Renal cortex interstitium (tissue), 15 donors: ENCODE results near the gene C6. TPM values are rescaled to one million over a fixed set of nuclear protein-coding genes. Genes with fewer than 3 reads are reported as not detected.
"Not testable (repeated sequence)": the region's sequence is repeated elsewhere in the genome, so short reads cannot be mapped to it uniquely, and the experiment has no call there.

Source experiments
- DNase-seq, 11 donors: peaks; one replicate each; pipeline ENCODE4 v3.0.0-alpha.2; 2013; ENCODE audit warnings: low read depth in 9 of 11, low spot score in 4 of 11; ENCODE audit errors: extremely low read depth in 1 of 11
- long read RNA-seq, 16 experiments: transcript quantifications; one replicate each; lab custom pipeline, GENCODE V29; 2026
- polyA plus RNA-seq, 3 donors: library from polyadenylated mRNA; unstranded; fragments of 120-200 nt; gene quantifications; one replicate each; pipeline ENCODE4 v1.2.1, GENCODE V29; 2013; ENCODE audit not compliant: insufficient read length in 3 of 3

The C6 gene
- polyA plus RNA-seq, result 1 to 10 TPM; 1.2 to 3.3 (median 1.5) TPM
- long read RNA-seq, donor 1, result 0 reads
- long read RNA-seq, donor 2, result 0 reads
- long read RNA-seq, donor 3, result 0 reads
- long read RNA-seq, donor 4, result 0 reads
- long read RNA-seq, donor 5, result 0 reads
- long read RNA-seq, donor 6, result 0 reads
- long read RNA-seq, donor 7, result 0 reads
- long read RNA-seq, donor 8, result 0 reads
- long read RNA-seq, donor 9, result 0 reads
- long read RNA-seq, donor 10, result 0 reads
- long read RNA-seq, donor 11, partial matches to known transcripts, result 0 of 1 reads
- long read RNA-seq, donor 11, other reads (novel, unspliced or antisense), result 0 of 1 reads
- long read RNA-seq, donor 12, result 0 reads
- long read RNA-seq, donor 13, result 0 reads
- long read RNA-seq, donor 14, result 0 reads
- long read RNA-seq, donor 15, result 0 reads
- long read RNA-seq, donor 16, partial matches to known transcripts, result 0 of 1 reads
- long read RNA-seq, donor 16, other reads (novel, unspliced or antisense), result 0 of 1 reads

GRCh38 chr5:41213340-41213739 lies at the start of gene C6:
Gene C6, minus strand, starts transcription at chr5:41213532. Its CDS starts 10,302 bp downstream, at chr5:41203230.
- peak in 1 of 11 donors; percentile 35 for DNase-seq

- no peak for DNase-seq
These were observed 43.1 kb upstream of the C6 start for GRCh38 chr5:41256400-41256799.

- DNase-seq, result no peak
These were observed 39.8 kb upstream of the C6 start for GRCh38 chr5:41253109-41253508.

- no peak for DNase-seq
These were observed 38.7 kb upstream of the C6 start for GRCh38 chr5:41252036-41252435.

- no peak for DNase-seq
These were observed 37.1 kb upstream of the C6 start for GRCh38 chr5:41250351-41250987.

- no peak for DNase-seq
These were observed 33.8 kb upstream of the C6 start for GRCh38 chr5:41247135-41247534.

GRCh38 chr5:41246376-41246775 lies 33.0 kb upstream of the C6 start:
- DNase-seq, result no peak

GRCh38 chr5:41243558-41243957 lies 30.2 kb upstream of the C6 start:
- no peak for DNase-seq

- no peak for DNase-seq
These were observed 27.7 kb upstream of the C6 start for GRCh38 chr5:41240985-41241384.

- DNase-seq, result no peak
These were observed 27.1 kb upstream of the C6 start for GRCh38 chr5:41240390-41240789.

- DNase-seq, result no peak
These were observed 21.1 kb upstream of the C6 start for GRCh38 chr5:41234475-41234874.

- DNase-seq, result no peak
These were observed 19.5 kb upstream of the C6 start for GRCh38 chr5:41232797-41233196.

- DNase-seq, result not testable (repeated sequence)
These were observed 16.9 kb upstream of the C6 start for GRCh38 chr5:41230276-41230675.

GRCh38 chr5:41223962-41224361 lies 10.6 kb upstream of the C6 start:
- DNase-seq, result no peak

GRCh38 chr5:41219658-41220269 lies 6.4 kb upstream of the C6 start:
- peak in 2 of 11 donors; percentile 3 to 9 for DNase-seq

GRCh38 chr5:41218929-41219657 lies 5.8 kb upstream of the C6 start:
- no peak for DNase-seq

- no peak for DNase-seq
These were observed 850 bp upstream of the C6 start for GRCh38 chr5:41214182-41214581.

- no peak for DNase-seq
These were observed 397 bp downstream of the C6 start for GRCh38 chr5:41212935-41213334.

- no peak for DNase-seq
These were observed 1.9 kb downstream of the C6 start for GRCh38 chr5:41211417-41211816.
